BE2C (cell line): ENCODE data around the gene ATP13A2.

Experiments used
- DNase-seq: peaks from one replicate; pipeline ENCODE4 v3.0.0-alpha.2; 2020
- H3K27me3 ChIP-seq: fragments of 250-450 bp; sonication (Bioruptor Pico); 2 replicates; pipeline ENCODE4 v1.5.1; 2020; ENCODE audit warnings: mild to moderate bottlenecking
- H3K36me3 ChIP-seq: fragments of 250-450 bp; sonication (Bioruptor Pico); 2 replicates; pipeline ENCODE4 v1.5.1; 2020; ENCODE audit warnings: mild to moderate bottlenecking
- H3K4me1 ChIP-seq: fragments of 250-450 bp; sonication (Bioruptor Pico); 2 replicates; pipeline ENCODE4 v1.5.1; 2020
- H3K4me3 ChIP-seq: 2 replicates; pipeline ENCODE4 v1.5.1; 2011; ENCODE audit warnings: low read depth, low read length
- H3K9me3 ChIP-seq: fragments of 250-450 bp; sonication (Bioruptor Pico); 2 replicates; pipeline ENCODE4 v1.5.1; 2020
- CTCF ChIP-seq: IDR thresholded peaks from 2 replicates; pipeline ENCODE4 v1.5.1; 2012; ENCODE audit warnings: mild to moderate bottlenecking, low read depth, low read length

Gene ATP13A2

GRCh38 chr1:16977377-16977776 lies 34.4 kb downstream of the ATP13A2 start:
- DNase-seq, result no peak
- Histone ChIP-seq H3K4me3 (no peak overlapping the region), H3K27me3 (no peaks in the 10 kb centered on the region), H3K9me3 (no peaks in the 10 kb centered on the region), H3K36me3 (no peaks in the 10 kb centered on the region), H3K4me1 (peaks cover 6% of the 10 kb centered on the region)
- no peak for TF ChIP-seq CTCF

GRCh38 chr1:16976966-16977365 lies 34.8 kb downstream of the ATP13A2 start:
- peaks cover 6% of the 10 kb centered on the region for H3K4me1 ChIP-seq
- H3K36me3 ChIP-seq, result no peaks in the 10 kb centered on the region
- no peak for DNase-seq
- H3K27me3 ChIP-seq, result no peaks in the 10 kb centered on the region
- H3K4me3 ChIP-seq, result no peak overlapping the region
- TF ChIP-seq CTCF, result no peak
- H3K9me3 ChIP-seq, result no peaks in the 10 kb centered on the region

- Histone ChIP-seq H3K36me3 (no peaks in the 10 kb centered on the region), H3K4me3 (no peak overlapping the region), H3K9me3 (no peaks in the 10 kb centered on the region), H3K4me1 (peaks cover 6% of the 10 kb centered on the region), H3K27me3 (no peaks in the 10 kb centered on the region)
- DNase-seq, result no peak
- TF ChIP-seq CTCF, result no peak
These were observed 35.9 kb downstream of the ATP13A2 start for GRCh38 chr1:16975838-16976237.

- Histone ChIP-seq H3K36me3 (no peaks in the 10 kb centered on the region), H3K4me1 (peaks cover 6% of the 10 kb centered on the region), H3K9me3 (no peaks in the 10 kb centered on the region), H3K27me3 (no peaks in the 10 kb centered on the region), H3K4me3 (no peak overlapping the region)
- no peak for DNase-seq
- no peak for TF ChIP-seq CTCF
These were observed 36.5 kb downstream of the ATP13A2 start for GRCh38 chr1:16975211-16975610.

- no peak for TF ChIP-seq CTCF
- H3K36me3 ChIP-seq, result no peaks in the 10 kb centered on the region
These were observed 38.5 kb downstream of the ATP13A2 start for GRCh38 chr1:16973215-16973614.

GRCh38 chr1:16972189-16972895 lies 39.4 kb downstream of the ATP13A2 start:
- no peak overlapping the region for H3K4me3 ChIP-seq
- TF ChIP-seq CTCF, result no peak
- no peaks in the 10 kb centered on the region for H3K4me1 ChIP-seq
- no peaks in the 10 kb centered on the region for H3K36me3 ChIP-seq
- no peaks in the 10 kb centered on the region for H3K27me3 ChIP-seq
- no peaks in the 10 kb centered on the region for H3K9me3 ChIP-seq
- no peak for DNase-seq

More at GRCh38 chr1:16973215-16973614, 38.5 kb downstream of the ATP13A2 start:
- Histone ChIP-seq H3K27me3 (no peaks in the 10 kb centered on the region), H3K9me3 (no peaks in the 10 kb centered on the region), H3K4me3 (no peak overlapping the region), H3K4me1 (peaks cover under 1% of the 10 kb centered on the region; the same call in 1 of the 2 replicates)
- DNase-seq, result no peak
